HepG2 (cell line): ENCODE results near the gene KRTAP10-4. TPM values are rescaled to one million over a fixed set of nuclear protein-coding genes. Genes with fewer than 3 reads are reported as not detected.
A peak's percentile ranks its signal among the peaks of the same experiment; 100 is the strongest.

Source experiments
- ATAC-seq: fragments of 200-7000 bp; cut with Tn5 transposase; 3 replicates; pipeline ENCODE4 v1.9.1; 2020; ENCODE audit warnings: mild to moderate bottlenecking, moderate library complexity
- BruUV-seq: library from RNA; stranded (reverse); fragments of 400-500 nt; replicated peaks from 2 replicates; lab custom pipeline; 2021; lab: Mats Ljungman, UMichigan
- CTCF ChIA-PET: fragments of 300-600 bp; formaldehyde crosslinking; extraction: SDS; loops from one replicate; lab custom pipeline; 2021; ENCODE audit warnings: low total read pairs, inconsistent platforms, low intra/inter-chr PET ratio; lab: Yijun Ruan, JAX
- POLR2A ChIA-PET: fragments of 350-600 bp; sonication (Branson Sonifier 250); formaldehyde crosslinking; loops from one replicate; lab custom pipeline; 2020; ENCODE audit warnings: antibody characterized with exemption, inconsistent platforms; lab: Yijun Ruan, JAX
- DNase-seq: peaks from one replicate; pipeline ENCODE4 v3.0.0-alpha.2; 2015; ENCODE audit warnings: low spot score
- FAIRE-seq: peaks from 3 replicates; lab custom pipeline; 2011; peaks lifted over from hg19 to GRCh38; lab: Jason Lieb, UNC
- H2AFZ ChIP-seq: one replicate; pipeline ENCODE4 v1.6.1; 2011; ENCODE audit warnings: low read length, inconsistent platforms
- H3K27ac ChIP-seq: fragments of 300-600 bp; 3 replicates; pipeline ENCODE4 v1.8.0; 2011; ENCODE audit warnings: mixed run types, mild to moderate bottlenecking, mixed read lengths, low read length, inconsistent platforms; ENCODE audit not compliant: insufficient read depth; ENCODE audit errors: extremely low read length
- H3K27me3 ChIP-seq, 2 experiments: fragments of 200-600 bp in 1 of 2; 2 replicates in 1 of 2; 3 replicates in 1 of 2; pipeline versions ENCODE4 v1.6.0 to v1.8.0; 2011; ENCODE audit warnings: low read length in 2 of 2, mild to moderate bottlenecking in 2 of 2, moderate library complexity in 2 of 2, inconsistent platforms in 1 of 2; ENCODE audit not compliant: insufficient read depth in 2 of 2, control insufficient read depth in 1 of 2
- H3K36me3 ChIP-seq, 2 experiments: fragments of 200-600 bp in 1 of 2; replicated peaks in 1 of 2; 2 replicates in 1 of 2; 3 replicates in 1 of 2; pipeline versions ENCODE4 v1.5.1 to v1.8.0; 2011; ENCODE audit warnings: low read length in 2 of 2, inconsistent platforms in 1 of 2; ENCODE audit not compliant: insufficient read depth in 2 of 2, control insufficient read depth in 1 of 2
- H3K4me1 ChIP-seq: 2 replicates; pipeline ENCODE4 v1.5.1; 2012; ENCODE audit warnings: low read length, inconsistent platforms; ENCODE audit not compliant: insufficient read depth
- H3K4me2 ChIP-seq: 2 replicates; pipeline ENCODE4 v1.6.0; 2011; ENCODE audit warnings: low read depth, low read length, inconsistent platforms
- H3K4me3 ChIP-seq, 3 experiments: fragments of 200-600 bp in 1 of 3; sonication (generic), shearing (Covaris generic) in 1 of 3; replicated peaks in 1 of 3; 2 replicates each; pipeline ENCODE4 v1.5.1; 2011 to 2016; ENCODE audit warnings: low read length in 3 of 3, inconsistent platforms in 2 of 3, low read depth in 2 of 3, mild to moderate bottlenecking in 2 of 3, control low read depth in 1 of 3, mixed read lengths in 1 of 3; ENCODE audit not compliant: insufficient read depth in 1 of 3
- H3K79me2 ChIP-seq: one replicate; pipeline ENCODE4 v1.6.1; 2011; ENCODE audit warnings: low read length, inconsistent platforms; ENCODE audit not compliant: insufficient read depth
- H3K9ac ChIP-seq: 2 replicates; pipeline ENCODE4 v1.6.0; 2011; ENCODE audit warnings: mild to moderate bottlenecking, low read depth, low read length, inconsistent platforms; ENCODE audit not compliant: insufficient read depth
- H3K9me3 ChIP-seq: 2 replicates; pipeline ENCODE4 v1.5.1; 2012; ENCODE audit warnings: mild to moderate bottlenecking, low read length
- H4K20me1 ChIP-seq: 2 replicates; pipeline ENCODE4 v1.6.0; 2011; ENCODE audit warnings: inconsistent platforms, mild to moderate bottlenecking, low read length, moderate library complexity; ENCODE audit not compliant: insufficient read depth
- BCL6 ChIP-seq: IDR thresholded peaks from 2 replicates; pipeline ENCODE4 v1.6.1; 2016; ENCODE audit warnings: missing genetic modification reagents, missing compliant biosample characterization
- GABPB1 ChIP-seq: IDR thresholded peaks from 2 replicates; pipeline ENCODE4 v1.6.1; 2016; ENCODE audit warnings: mild to moderate bottlenecking, missing genetic modification reagents, moderate library complexity, missing compliant biosample characterization
- IKZF4 ChIP-seq: sonication (generic); formaldehyde crosslinking; IDR thresholded peaks from 2 replicates; pipeline ENCODE4 v1.5.1; 2020; ENCODE audit warnings: borderline replicate concordance, mild to moderate bottlenecking, low read depth, missing genetic modification reagents; ENCODE audit errors: not compliant biosample characterization
- NCOA1 ChIP-seq: sonication (generic); formaldehyde crosslinking; IDR thresholded peaks from 2 replicates; pipeline ENCODE4 v1.9.0; 2021; ENCODE audit warnings: missing genetic modification reagents
- SNRNP70 ChIP-seq: fragments of 200-400 bp; formaldehyde crosslinking; IDR thresholded peaks from 2 replicates; pipeline ENCODE4 v1.6.1; 2017; ENCODE audit warnings: mild to moderate bottlenecking, low read depth, low read length, moderate library complexity
- TRIM24 ChIP-seq: sonication (generic); formaldehyde crosslinking; IDR thresholded peaks from 2 replicates; pipeline ENCODE4 v1.8.0; 2022; ENCODE audit warnings: mild to moderate bottlenecking, missing genetic modification reagents
- ZNF20 ChIP-seq: sonication (generic); formaldehyde crosslinking; IDR thresholded peaks from 2 replicates; pipeline ENCODE4 v1.4.0; 2020; ENCODE audit warnings: mild to moderate bottlenecking, moderate library complexity, missing genetic modification reagents
- ZNF567 ChIP-seq: sonication (generic); formaldehyde crosslinking; IDR thresholded peaks from 2 replicates; pipeline ENCODE4 v1.8.1; 2023; ENCODE audit warnings: mild to moderate bottlenecking, missing genetic modification reagents, borderline replicate concordance
- ZNF703 ChIP-seq: sonication (generic); formaldehyde crosslinking; IDR thresholded peaks from 2 replicates; pipeline ENCODE4 v1.5.1; 2020; ENCODE audit warnings: missing genetic modification reagents, mild to moderate bottlenecking, moderate library complexity, borderline replicate concordance
- ZZZ3 ChIP-seq: sonication (generic); formaldehyde crosslinking; IDR thresholded peaks from 2 replicates; pipeline ENCODE4 v1.4.0; 2020; ENCODE audit warnings: missing genetic modification reagents, mild to moderate bottlenecking, borderline replicate concordance
- WGBS: methylation state at CpG from one replicate; pipeline ENCODE4 v1.1.6; 2017; ENCODE audit warnings: low lambda C conversion rate; 5-methylcytosine and 5-hydroxymethylcytosine counted together
- in situ Hi-C: cut with HindIII; loops from 2 replicates; pipeline ENCODE4 v1.10.0; 2017; ENCODE audit warnings: low pct_unique_long_range_greater_than_20kb; ENCODE audit not compliant: extremely low pct_ligation_motif_present
- intact Hi-C: fragments of 100-400 bp; cut with micrococcal nuclease; formaldehyde crosslinking; loops from one replicate; pipeline ENCODE4 v1.10.0; 2022; ENCODE audit not compliant: unreplicated experiment
- polyA plus RNA-seq, 8 experiments: library from polyadenylated mRNA; depleted of rRNA in 3 of 8; stranded (reverse) in 7 of 8; unstranded in 1 of 8; fragments of >200 nt; fragmentation: Illumina TruSeq in 4 of 8; extraction: Trizol in 4 of 8; gene quantifications; 2 replicates each; pipeline versions ENCODE4 v1.2.1 to v1.2.3, GENCODE V29; 2011 to 2016; ENCODE audit warnings: low read depth in 4 of 8, missing spikeins in 1 of 8, mixed read lengths in 1 of 8; ENCODE audit not compliant: insufficient read depth in 1 of 8
- total RNA-seq, 5 experiments: library from RNA; depleted of rRNA; stranded (reverse); fragments of >200 nt; fragmentation: Illumina TruSeq; extraction: Trizol; gene quantifications; 2 replicates each; pipeline ENCODE4 v1.2.3, GENCODE V29; 2016; ENCODE audit warnings: low read depth in 1 of 5

KRTAP10-4 gene
- total and polyA plus RNA-seq, 2 of the 13 experiments (the other 11 are each of a cell fraction or from before 2014, with no cell fraction given) = not detected

- ChIA-PET CTCF (no interaction called here), POLR2A (no interaction called here)
- Histone ChIP-seq H3K36me3 (no peaks in the 10 kb centered on the region), H3K4me1 (no peaks in the 10 kb centered on the region), H3K4me2 (no peak overlapping the region), H3K27me3 (peaks cover 0 to 1% of the 10 kb centered on the region in 2 experiments; a peak in 1 of 5 replicates), H3K9ac (no peak overlapping the region), H3K27ac (no peak overlapping the region), H3K79me2 (no peaks in the 10 kb centered on the region), H3K9me3 (no peaks in the 10 kb centered on the region), H4K20me1 (no peaks in the 10 kb centered on the region), H3K4me3 (no peak overlapping the region), H2AFZ (no peak overlapping the region)
- DNase-seq (no peak), ATAC-seq (peak; percentile 38; the same call in 2 of the 3 replicates), FAIRE-seq (no peak)
- no TSS peak for BruUV-seq
- TF ChIP-seq IKZF4 (CRISPR knock-in tag) (no peak), ZNF567 (CRISPR knock-in tag) (no peak), NCOA1 (CRISPR knock-in tag) (no peak), ZZZ3 (CRISPR knock-in tag) (no peak), BCL6 (CRISPR knock-in tag) (no peak), ZNF20 (no peak), SNRNP70 (no peak), TRIM24 (CRISPR knock-in tag) (no peak), ZNF703 (no peak), GABPB1 (CRISPR knock-in tag) (no peak)
- in situ Hi-C loops (no loop called here), intact Hi-C loops (no loop called here)
- WGBS = 80% methylated on average over 15 of the region's 23 CpGs
These were observed 28.3 kb downstream of the KRTAP10-4 start for GRCh38 chr21:44601596-44602462.
